GM21515 (cell line): Measurements from ENCODE around the gene TSPYL6.
A peak's percentile ranks its signal among the peaks of the same experiment; 100 is the strongest.
"Not testable (repeated sequence)": the region's sequence is repeated elsewhere in the genome, so short reads cannot be mapped to it uniquely, and the experiment has no call there.

Experiments used
- ATAC-seq: cut with Tn5 transposase; IDR thresholded peaks from one replicate; pipeline ENCODE4 v1.9.1; 2021; ENCODE audit not compliant: unreplicated experiment

The TSPYL6 gene

GRCh38 chr2:54256091-54256694 is at the start of gene TSPYL6:
Gene TSPYL6, minus strand, starts transcription at chr2:54256229. Its CDS starts 78 bp downstream, at chr2:54256151.
- ATAC-seq: no peak

- no peak for ATAC-seq
These were observed 47.6 kb upstream of the TSPYL6 start for GRCh38 chr2:54303631-54304030.

DNA sequence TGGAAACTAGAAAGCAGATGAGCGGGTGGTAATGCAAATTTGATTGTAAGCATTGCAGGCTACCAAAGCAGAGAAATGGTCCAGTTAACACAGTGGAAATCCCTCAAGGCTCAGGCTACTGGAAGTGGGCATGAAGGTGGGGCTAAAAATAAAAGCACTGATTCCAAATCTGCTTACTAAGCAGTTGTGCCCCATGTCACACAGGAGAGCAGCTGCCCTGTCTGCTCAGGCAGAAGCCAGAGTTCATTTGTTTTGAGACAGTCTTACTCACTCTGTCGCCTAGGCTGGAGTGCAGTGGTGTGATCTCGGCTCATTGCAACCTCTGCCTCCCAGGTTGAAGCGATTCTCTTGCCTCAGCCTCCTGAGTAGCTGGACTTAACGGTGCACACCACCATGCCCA is 42.5 kb upstream of the TSPYL6 start:
- ATAC-seq: no peak

GRCh38 chr2:54295911-54296310 is 39.9 kb upstream of the TSPYL6 start:
- no peak for ATAC-seq

GRCh38 chr2:54294665-54295064 is 38.6 kb upstream of the TSPYL6 start:
- not testable (repeated sequence) for ATAC-seq

- no peak for ATAC-seq
These were observed 34.5 kb upstream of the TSPYL6 start for GRCh38 chr2:54290356-54291025.

DNA sequence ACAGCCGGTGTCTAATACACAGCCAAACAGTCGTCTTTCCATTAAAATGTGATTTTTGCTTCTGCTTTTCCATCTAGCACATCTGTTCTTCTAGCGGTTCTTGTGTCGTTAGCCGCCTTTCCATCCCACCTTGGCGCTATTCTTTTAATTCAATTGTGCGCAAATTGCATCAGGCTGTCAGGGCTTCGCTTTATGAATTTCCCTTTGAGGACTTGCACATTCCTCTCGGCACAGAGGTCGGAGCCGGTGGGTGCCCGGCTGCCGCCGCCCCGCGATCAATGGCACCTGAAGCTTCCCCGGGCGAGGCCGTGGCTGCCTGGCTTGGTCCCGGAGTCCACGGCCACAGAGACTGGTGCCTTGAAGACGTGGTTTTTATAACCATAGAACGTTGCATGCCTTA is 33.9 kb upstream of the TSPYL6 start:
- ATAC-seq: no peak

- no peak for ATAC-seq
These were observed 31.5 kb upstream of the TSPYL6 start for GRCh38 chr2:54287532-54287931.

DNA sequence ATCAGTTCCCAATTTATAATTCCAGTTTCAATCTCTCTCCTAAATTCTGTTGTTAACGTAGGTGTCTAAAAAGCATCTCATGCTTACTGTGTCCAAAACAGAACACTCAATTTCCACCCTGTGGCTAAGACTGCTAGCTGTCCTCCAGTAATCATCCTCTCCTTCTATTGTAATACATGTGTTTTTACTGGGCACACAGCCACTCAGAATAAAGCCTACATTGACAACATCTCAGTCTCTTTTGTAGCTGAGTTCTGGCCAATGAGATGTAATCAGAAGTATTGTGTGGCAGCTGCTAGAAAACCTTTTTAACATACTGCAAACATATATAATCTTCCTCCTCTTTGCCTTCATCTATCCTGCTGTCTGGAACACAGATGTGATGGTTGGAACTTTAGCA is 29.4 kb upstream of the TSPYL6 start:
- no peak for ATAC-seq

DNA sequence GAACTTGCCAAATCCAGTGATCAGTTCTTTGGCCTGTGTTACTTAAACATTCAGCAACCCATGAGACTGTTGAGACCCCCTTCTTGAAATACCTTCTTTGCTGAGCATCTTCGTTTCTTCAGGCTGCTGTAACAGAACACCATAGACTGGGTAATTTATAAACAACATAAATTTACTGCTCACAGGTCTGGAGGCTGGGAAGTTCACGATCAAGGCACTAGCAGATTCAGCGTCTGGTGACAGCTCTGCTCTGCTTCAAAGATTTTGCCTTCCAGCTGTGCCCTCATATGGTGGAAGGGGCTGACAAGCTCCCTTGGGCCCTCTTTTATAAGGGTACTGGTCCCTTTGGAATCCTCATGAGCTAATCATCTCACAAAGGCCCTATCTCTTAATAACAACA is 28.8 kb upstream of the TSPYL6 start:
- ATAC-seq: no peak

- ATAC-seq: no peak
These were observed 23.4 kb upstream of the TSPYL6 start for GRCh38 chr2:54279385-54279784.

GRCh38 chr2:54275541-54275940 is 19.5 kb upstream of the TSPYL6 start:
- ATAC-seq: no peak

- ATAC-seq: no peak
These were observed 18.8 kb upstream of the TSPYL6 start for GRCh38 chr2:54274781-54275242.

- peak; percentile 92 for ATAC-seq
These were observed 16.0 kb upstream of the TSPYL6 start for GRCh38 chr2:54271843-54272627.

DNA sequence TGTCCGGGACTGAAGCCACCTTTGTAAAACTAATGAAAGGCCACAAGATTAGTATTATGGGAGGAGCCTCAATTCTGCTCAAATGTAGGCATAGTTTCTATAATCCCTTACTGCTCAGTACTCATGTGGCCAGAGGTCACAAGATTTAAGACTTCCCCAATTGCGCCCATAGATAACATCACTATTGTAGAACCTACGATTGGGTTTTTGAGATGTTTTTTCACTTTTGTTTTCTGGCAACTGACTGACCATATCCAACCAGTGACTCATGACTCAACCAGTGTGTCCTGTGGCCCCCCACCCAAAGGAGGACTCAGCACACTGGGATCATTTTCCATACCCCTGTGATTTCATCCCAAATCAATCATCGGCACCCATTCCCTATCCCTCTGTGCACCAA is 15.2 kb upstream of the TSPYL6 start:
- no peak for ATAC-seq

DNA sequence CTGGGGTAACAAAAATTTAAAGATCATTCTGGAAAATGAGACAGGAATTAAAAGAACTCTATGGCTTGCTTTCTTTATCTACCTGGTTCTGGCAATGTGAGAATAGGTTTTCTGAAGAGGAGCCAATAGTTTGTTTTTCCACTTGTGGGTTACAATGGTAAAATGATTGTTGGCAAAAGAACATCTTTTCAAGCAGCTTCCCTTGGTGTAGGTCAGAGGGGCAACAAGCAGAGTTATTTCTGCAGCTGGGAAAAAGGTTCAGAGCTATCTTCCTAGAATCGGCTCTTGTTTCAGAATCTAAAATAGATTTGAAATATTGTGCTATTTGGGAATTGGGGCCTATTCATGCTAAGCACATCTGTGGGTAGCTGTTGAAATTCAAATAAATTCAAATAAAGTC is 11.5 kb upstream of the TSPYL6 start:
- ATAC-seq: no peak

DNA sequence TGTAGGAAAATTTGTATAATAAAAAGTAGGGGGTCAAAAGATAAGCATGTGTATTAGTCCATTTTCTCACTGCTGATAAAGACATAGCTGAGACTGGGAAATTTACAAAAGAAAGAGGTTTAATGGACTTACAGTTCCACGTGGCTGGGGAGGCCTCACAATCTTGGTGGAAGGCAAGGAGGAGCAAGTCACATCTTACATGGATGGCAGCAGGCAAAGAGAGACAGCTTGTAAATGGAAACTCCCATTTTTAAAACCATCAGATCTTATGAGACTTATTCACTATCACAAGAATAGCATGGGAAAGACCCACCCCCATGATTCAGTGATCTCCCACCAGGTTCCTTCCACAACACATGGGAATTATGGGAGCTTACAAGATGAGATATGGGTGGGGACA is 9.1 kb upstream of the TSPYL6 start:
- ATAC-seq: not testable (repeated sequence)

DNA sequence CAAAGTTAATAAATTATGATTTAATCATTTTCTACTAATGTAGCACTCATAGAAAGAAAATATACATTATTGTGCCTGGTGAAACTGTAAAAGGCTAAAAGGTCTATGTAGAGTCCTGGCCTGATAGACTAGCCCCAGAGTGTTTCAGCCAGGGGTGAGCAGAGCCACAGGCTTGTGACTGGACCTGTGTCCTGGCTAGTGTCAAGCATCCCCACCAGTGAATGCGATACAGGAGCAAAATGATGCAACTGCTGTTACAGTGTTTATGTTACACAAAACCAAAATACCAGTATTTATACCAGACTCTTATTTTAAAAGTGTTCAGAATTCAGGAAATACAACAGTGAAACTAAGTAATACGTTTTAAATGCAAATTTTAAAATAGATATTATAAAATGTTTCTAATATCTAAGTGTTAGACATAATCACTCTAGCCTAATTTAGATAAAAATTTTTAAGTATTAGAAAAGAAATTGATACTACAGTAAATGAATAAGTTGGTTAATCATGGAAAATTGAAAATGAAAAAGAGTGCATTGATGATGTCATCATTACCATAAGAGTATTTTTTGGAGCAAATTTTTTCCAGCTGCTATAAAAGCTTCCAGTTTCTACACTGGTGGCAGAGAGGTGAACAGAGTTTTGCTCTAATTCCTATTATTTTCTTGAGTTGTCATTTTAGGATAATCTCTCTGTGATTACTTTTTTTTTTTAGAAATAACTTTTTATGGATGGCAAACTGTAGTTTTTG is 6.2 kb upstream of the TSPYL6 start:
- ATAC-seq: no peak

DNA sequence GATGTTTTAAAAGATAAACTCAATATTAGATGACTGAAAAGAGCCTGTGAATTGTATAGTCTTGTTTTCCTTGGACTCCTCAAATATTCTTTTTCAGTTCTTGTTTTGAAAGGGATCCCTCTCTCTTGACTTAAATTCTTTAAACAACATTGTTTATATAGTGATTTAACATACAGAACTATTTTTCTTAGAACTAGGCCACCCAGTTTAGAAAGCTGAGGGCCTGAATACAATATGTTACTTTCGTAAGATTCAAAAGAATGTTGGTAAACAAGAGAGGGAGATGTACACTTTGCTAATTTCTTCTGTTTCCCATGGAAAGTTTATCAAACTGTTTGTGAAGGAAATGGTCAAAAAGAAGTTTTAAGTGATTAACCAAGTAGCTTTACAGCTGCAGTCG is 5.5 kb upstream of the TSPYL6 start:
- no peak for ATAC-seq

DNA sequence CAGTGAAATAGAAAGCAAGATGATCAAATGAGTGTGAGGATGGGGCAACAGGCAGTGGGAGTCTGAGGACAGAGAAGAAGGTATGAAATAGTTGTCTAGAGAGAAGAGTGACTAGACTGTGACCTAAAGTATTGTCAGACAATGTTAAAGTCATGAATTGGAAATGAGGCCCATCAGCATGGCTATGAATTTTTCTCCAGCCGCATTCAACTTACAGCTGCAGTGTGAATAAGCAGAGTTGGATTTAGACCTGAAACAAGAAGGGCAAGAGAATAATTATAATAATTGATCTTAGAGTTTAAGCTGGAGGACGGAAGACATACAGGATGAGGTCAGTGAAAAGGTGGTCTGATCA is 4.2 kb upstream of the TSPYL6 start:
- ATAC-seq: no peak

- peak; percentile 84 for ATAC-seq
These were observed 3.6 kb upstream of the TSPYL6 start for GRCh38 chr2:54259413-54260240.
